Heart left ventricle (tissue), 13 donors: ENCODE data around the gene CLEC1B.

Experiments used
- CTCF ChIP-seq, 12 donors: fragments of 200-600 bp; sonication (generic) in 4 of 12; IDR thresholded peaks; one replicate each; pipeline versions ENCODE4 v1.5.0 to v1.8.0; 2018 to 2022; ENCODE audit warnings: antibody characterized with exemption in 12 of 12, mild to moderate bottlenecking in 5 of 12
- POLR2A ChIP-seq, 2 donors: fragments of 450-650 bp; IDR thresholded peaks; one replicate each; pipeline ENCODE4 v1.6.1; 2017; ENCODE audit warnings: antibody characterized with exemption in 2 of 2, mild to moderate bottlenecking in 2 of 2, moderate library complexity in 2 of 2
- donor health status: ischemic (EF 13 %, LVEDD 7.1; RV severe dilation, severe dysfunction).
- donor health status: DM: no; HTN: yes; CAD: no.
- donor health status: DM: no; HTN: no; CAD: no.
- donor health status: ischemic (EF 25% LVEDD 6.9; RV normal size, moderate dysfunction).
- donor health status: ischemic (EF 25% LVEDD 5.7; RV mildly dilated, moderate dysfunction).
- donor health status: ischemic (EF 35%, LVEDD 5.7; RV mildly dilated, moderate dysfunction).
- donor health status: nonischemic (EF 11% LVEDD 7.7; RV severe dilation, severe dysfunction).
- donor health status: DM: yes; HTN: yes; CAD: no.
- donor health status: PGD.
- donor health status: ischemic (EF 29% LVEDD 5.4; RV normal size, mild dysfunction).
- donor health status: nonischemic (EF 23%, LVEDD 6.1; RV moderate dilation, normal function).

DNA sequence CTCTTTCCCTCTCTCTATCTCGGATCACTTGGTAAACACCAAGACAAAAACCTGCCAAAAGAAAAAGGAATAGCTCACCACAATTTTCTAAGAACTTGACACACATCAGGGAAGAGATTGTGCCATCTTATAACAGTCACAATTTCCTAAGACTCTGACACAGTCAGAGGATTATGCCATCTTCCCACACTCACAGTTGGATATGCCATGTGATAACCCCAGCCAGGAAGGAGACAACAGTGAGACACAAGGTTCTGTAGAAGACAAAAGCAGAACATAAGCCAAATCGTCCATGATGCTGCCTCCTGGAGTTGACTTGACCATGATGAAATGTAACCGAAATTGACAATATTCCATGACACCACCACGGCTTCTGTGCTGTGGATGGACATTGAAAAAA is 28.8 kb upstream of the CLEC1B start:
- TF ChIP-seq CTCF (IDR thresholded peaks at IDR 0.05) (no peak), POLR2A (IDR thresholded peaks at IDR 0.05) (no peak)
